SU-DHL-6 (cell line): ENCODE data around the gene ENTPD8.

ENCODE experiments used
- H2AFZ ChIP-seq: fragments of 200-600 bp; sonication (generic); 2 replicates; pipeline ENCODE4 v1.6.1; 2014; ENCODE audit warnings: low read depth, mild to moderate bottlenecking, moderate library complexity, mixed read lengths, antibody characterized with exemption, low read length; ENCODE audit not compliant: severe bottlenecking
- H3F3A ChIP-seq: fragments of 200-600 bp; shearing (Covaris generic); 2 replicates; pipeline ENCODE4 v1.6.0; 2016; ENCODE audit warnings: antibody characterized with exemption, mild to moderate bottlenecking; ENCODE audit not compliant: insufficient read depth
- H3K27ac ChIP-seq: fragments of 200-600 bp; sonication (generic); 2 replicates; pipeline ENCODE4 v1.5.1; 2016; ENCODE audit warnings: low read depth, mild to moderate bottlenecking, low read length, moderate library complexity, mixed read lengths
- H3K27me3 ChIP-seq: fragments of 200-600 bp; sonication (generic), shearing (Covaris generic); 2 replicates; pipeline ENCODE4 v1.6.0; 2014; ENCODE audit warnings: mild to moderate bottlenecking, low read length
- H3K36me3 ChIP-seq: fragments of 200-600 bp; sonication (generic); 2 replicates; pipeline ENCODE4 v1.6.1; 2014; ENCODE audit warnings: mild to moderate bottlenecking, low read length, mixed read lengths
- H3K4me2 ChIP-seq: fragments of 300-600, 200-600 bp; shearing (Covaris generic), sonication (generic); 2 replicates; pipeline ENCODE4 v1.6.0; 2014; ENCODE audit warnings: low read length, low read depth, mild to moderate bottlenecking; ENCODE audit not compliant: poor library complexity, severe bottlenecking
- H3K4me3 ChIP-seq: fragments of 200-600 bp; sonication (generic); 2 replicates; pipeline ENCODE4 v1.5.1; 2014; ENCODE audit warnings: antibody characterized with exemption, low read length, mild to moderate bottlenecking, mixed read lengths; ENCODE audit not compliant: insufficient read depth, poor library complexity, severe bottlenecking
- H3K79me2 ChIP-seq: fragments of 200-600 bp; sonication (generic); 2 replicates; pipeline ENCODE4 v1.6.1; 2014; ENCODE audit warnings: mild to moderate bottlenecking, low read length, moderate library complexity; ENCODE audit not compliant: insufficient read depth
- H3K9ac ChIP-seq: fragments of 200-600 bp; sonication (generic); 2 replicates; pipeline ENCODE4 v1.7.0; 2014; ENCODE audit warnings: mild to moderate bottlenecking, low read length
- H3K9me2 ChIP-seq: fragments of 200-600 bp; sonication (generic); replicated peaks from 2 replicates; pipeline ENCODE4 v1.6.1; 2014; ENCODE audit warnings: low read length; ENCODE audit not compliant: insufficient read depth
- H3K9me3 ChIP-seq: fragments of 200-600 bp; sonication (generic); 2 replicates; pipeline ENCODE4 v1.6.1; 2014; ENCODE audit warnings: low read length, mixed read lengths; ENCODE audit not compliant: insufficient read depth
- H4K20me1 ChIP-seq: fragments of 200-600 bp; sonication (generic); 2 replicates; pipeline ENCODE4 v1.6.1; 2014; ENCODE audit warnings: low read depth, mild to moderate bottlenecking, antibody characterized with exemption, low read length, moderate library complexity, mixed read lengths
- EZH2phosphoT487 ChIP-seq: fragments of 200-600 bp; sonication (generic), shearing (Covaris generic); conservative IDR thresholded peaks from 2 replicates; pipeline ENCODE4 v1.6.1; 2018; ENCODE audit warnings: mild to moderate bottlenecking, antibody characterized with exemption, low read length, moderate library complexity, mixed read lengths
- TF ChIP-seq, protein P1 (sequence below): fragments of 200-600 bp; sonication (generic); IDR thresholded peaks from one replicate; pipeline ENCODE4 v1.5.1; 2017; ENCODE audit warnings: antibody characterized with exemption, mild to moderate bottlenecking, low read length, moderate library complexity; ENCODE audit not compliant: insufficient read depth, poor library complexity, severe bottlenecking

Gene ENTPD8

DNA sequence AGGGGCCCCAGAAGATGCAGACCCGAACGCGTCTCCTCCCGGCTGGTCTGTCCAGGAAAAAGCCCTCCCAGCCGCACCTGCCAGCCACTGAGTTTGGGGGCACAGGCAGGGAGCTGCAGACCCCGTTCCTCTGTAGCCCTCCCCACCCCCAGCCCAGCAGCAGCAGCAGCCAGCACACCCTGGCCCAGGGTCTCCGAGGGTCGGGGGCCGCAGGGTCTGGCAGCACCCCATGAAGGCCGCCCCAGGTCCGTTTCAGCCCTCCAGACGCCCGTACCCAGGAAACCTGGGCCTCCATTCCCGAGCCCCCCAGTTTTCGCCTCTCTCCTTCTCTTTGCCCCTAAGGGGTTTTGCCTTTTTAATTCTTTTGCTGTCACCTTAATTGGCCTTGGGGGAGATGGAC is 37.9 kb downstream of the ENTPD8 start:
- H3K9me2 ChIP-seq = no peaks in the 10 kb centered on the region

DNA sequence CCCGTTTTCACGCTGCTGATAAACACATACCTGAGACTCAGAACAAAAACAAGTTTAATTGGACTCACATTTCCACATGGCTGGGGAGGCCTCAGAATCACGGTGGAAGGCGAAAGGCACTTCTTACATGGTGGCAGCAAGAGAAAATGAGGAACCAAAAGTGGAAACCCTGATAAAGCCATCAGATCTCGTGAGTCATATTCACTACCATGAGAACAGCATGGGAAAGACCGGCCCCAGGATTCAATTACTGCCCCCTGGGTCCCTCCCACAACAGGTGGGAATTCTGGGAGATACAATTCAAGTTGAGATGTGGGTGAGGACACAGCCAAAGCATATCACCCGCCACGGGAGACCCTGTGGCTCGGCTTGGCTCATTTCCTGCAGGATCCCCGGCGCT is 38.4 kb downstream of the ENTPD8 start:
- Histone ChIP-seq H3K27me3 (no peaks in the 10 kb centered on the region), H3K9ac (no peak overlapping the region), H4K20me1 (no peaks in the 10 kb centered on the region), H3K27ac (no peak overlapping the region), H3F3A (no peaks in the 10 kb centered on the region), H2AFZ (no peak overlapping the region), H3K4me2 (no peak overlapping the region), H3K79me2 (no peaks in the 10 kb centered on the region), H3K9me3 (no peaks in the 10 kb centered on the region), H3K36me3 (no peaks in the 10 kb centered on the region), H3K4me3 (no peak overlapping the region), H3K9me2 (no peaks in the 10 kb centered on the region)
- no peak for TF ChIP-seq EZH2phosphoT487
- TF ChIP-seq, protein P1, sequence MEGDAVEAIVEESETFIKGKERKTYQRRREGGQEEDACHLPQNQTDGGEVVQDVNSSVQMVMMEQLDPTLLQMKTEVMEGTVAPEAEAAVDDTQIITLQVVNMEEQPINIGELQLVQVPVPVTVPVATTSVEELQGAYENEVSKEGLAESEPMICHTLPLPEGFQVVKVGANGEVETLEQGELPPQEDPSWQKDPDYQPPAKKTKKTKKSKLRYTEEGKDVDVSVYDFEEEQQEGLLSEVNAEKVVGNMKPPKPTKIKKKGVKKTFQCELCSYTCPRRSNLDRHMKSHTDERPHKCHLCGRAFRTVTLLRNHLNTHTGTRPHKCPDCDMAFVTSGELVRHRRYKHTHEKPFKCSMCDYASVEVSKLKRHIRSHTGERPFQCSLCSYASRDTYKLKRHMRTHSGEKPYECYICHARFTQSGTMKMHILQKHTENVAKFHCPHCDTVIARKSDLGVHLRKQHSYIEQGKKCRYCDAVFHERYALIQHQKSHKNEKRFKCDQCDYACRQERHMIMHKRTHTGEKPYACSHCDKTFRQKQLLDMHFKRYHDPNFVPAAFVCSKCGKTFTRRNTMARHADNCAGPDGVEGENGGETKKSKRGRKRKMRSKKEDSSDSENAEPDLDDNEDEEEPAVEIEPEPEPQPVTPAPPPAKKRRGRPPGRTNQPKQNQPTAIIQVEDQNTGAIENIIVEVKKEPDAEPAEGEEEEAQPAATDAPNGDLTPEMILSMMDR = no peak

More for the DNA sequence above, 37.9 kb downstream of the ENTPD8 start:
- H3K27me3 ChIP-seq = no peaks in the 10 kb centered on the region
- no peak for TF ChIP-seq EZH2phosphoT487
- TF ChIP-seq, protein P1 = no peak
- H3K27ac ChIP-seq = no peak overlapping the region
- no peak overlapping the region for H3K9ac ChIP-seq
- H3K79me2 ChIP-seq = no peaks in the 10 kb centered on the region
- H4K20me1 ChIP-seq = no peaks in the 10 kb centered on the region
- no peak overlapping the region for H3K4me3 ChIP-seq
- H2AFZ ChIP-seq = no peak overlapping the region
- no peaks in the 10 kb centered on the region for H3F3A ChIP-seq
- no peaks in the 10 kb centered on the region for H3K9me3 ChIP-seq
- no peak overlapping the region for H3K4me2 ChIP-seq
- no peaks in the 10 kb centered on the region for H3K36me3 ChIP-seq

DNA sequence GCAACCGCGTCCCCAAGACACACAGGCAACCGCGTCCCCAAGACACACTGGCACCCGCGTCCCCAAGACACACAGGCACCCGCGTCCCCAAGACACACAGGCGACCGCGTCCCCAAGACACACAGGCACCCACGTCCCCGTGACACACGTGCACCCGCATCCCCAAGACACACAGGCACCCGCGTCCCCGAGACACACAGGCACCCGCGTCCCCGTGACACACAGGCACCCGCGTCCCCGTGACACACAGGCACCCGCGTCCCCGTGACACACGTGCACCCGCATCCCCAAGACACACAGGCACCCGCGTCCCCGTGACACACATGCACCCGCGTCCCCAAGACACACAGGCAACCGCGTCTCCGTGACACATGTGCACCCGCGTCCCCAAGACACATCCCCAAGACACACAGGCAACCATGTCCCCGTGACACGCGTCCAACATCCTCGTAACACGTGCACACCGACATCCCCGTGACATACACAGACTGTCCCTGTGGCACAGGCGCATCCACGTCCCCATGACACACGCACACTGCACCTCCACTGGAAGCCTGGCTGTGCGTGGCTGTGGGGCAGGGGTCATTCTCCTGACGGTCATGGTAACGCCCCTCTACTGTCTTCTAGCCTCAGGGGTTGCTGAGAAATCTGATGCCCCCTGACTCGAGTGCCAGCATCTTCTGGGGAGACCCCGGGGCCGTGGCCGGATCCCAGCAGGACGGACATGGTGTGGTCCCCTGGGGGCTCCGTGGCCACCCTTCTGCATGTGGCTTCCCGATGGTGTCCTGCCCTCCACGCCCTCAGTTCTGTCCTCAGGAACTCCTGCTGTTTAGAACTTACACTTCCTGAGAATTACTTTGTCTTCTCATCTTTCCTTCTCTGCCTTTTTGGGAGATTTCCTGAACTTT is 42.3 kb downstream of the ENTPD8 start:
- H3K36me3 ChIP-seq = no peaks in the 10 kb centered on the region
- no peaks in the 10 kb centered on the region for H3F3A ChIP-seq
- no peaks in the 10 kb centered on the region for H3K27me3 ChIP-seq
- no peak overlapping the region for H2AFZ ChIP-seq
- H3K9me3 ChIP-seq = no peaks in the 10 kb centered on the region
- H3K4me2 ChIP-seq = no peak overlapping the region
- TF ChIP-seq, protein P1 = no peak
- TF ChIP-seq EZH2phosphoT487 = no peak
- H3K9me2 ChIP-seq = no peaks in the 10 kb centered on the region
- H3K79me2 ChIP-seq = no peaks in the 10 kb centered on the region
- H3K27ac ChIP-seq = no peak overlapping the region
- no peaks in the 10 kb centered on the region for H4K20me1 ChIP-seq
- no peak overlapping the region for H3K9ac ChIP-seq
- no peak overlapping the region for H3K4me3 ChIP-seq
